Activated B cell treated with CpG ODN at 0.5 μM for 24 hours (primary cell): ENCODE results near the gene TMC8. TPM values are rescaled to one million over a fixed set of nuclear protein-coding genes. Genes with fewer than 3 reads are reported as not detected.

Experiments used
- ATAC-seq: fragments of 200-7000 bp; cut with Tn5 transposase; one replicate; pipeline ENCODE4 v1.10.0; 2021; ENCODE audit warnings: low read depth, mild to moderate bottlenecking, moderate library complexity
- CTCF ChIA-PET: fragments of 350-600 bp; sonication (Branson Sonifier 250); formaldehyde crosslinking; loops from one replicate; lab custom pipeline; 2021; ENCODE audit warnings: antibody characterized with exemption; lab: Charles Lee
- POLR2A ChIA-PET: fragments of 350-600 bp; sonication (Branson Sonifier 250); formaldehyde crosslinking; loops from one replicate; lab custom pipeline; 2021; ENCODE audit warnings: antibody characterized with exemption; lab: Charles Lee
- DNase-seq: peaks from one replicate; pipeline ENCODE4 v3.0.0; 2022
- H3K27ac Mint-ChIP-seq: one replicate; pipeline ENCODE4 v1.8.0; 2020; ENCODE audit warnings: mixed read lengths
- H3K27me3 Mint-ChIP-seq: one replicate; pipeline ENCODE4 v1.8.0; 2021; ENCODE audit warnings: mixed read lengths
- H3K36me3 Mint-ChIP-seq: one replicate; pipeline ENCODE4 v1.8.0; 2021; ENCODE audit warnings: low read depth, mixed read lengths
- H3K4me1 Mint-ChIP-seq: one replicate; pipeline ENCODE4 v1.8.0; 2021; ENCODE audit warnings: mixed read lengths
- H3K4me3 Mint-ChIP-seq: one replicate; pipeline ENCODE4 v1.8.0; 2020; ENCODE audit warnings: mild to moderate bottlenecking, mixed read lengths
- H3K9me3 Mint-ChIP-seq: one replicate; pipeline ENCODE4 v1.8.0; 2020; ENCODE audit warnings: mixed read lengths
- intact Hi-C: fragments of 100-400 bp; cut with micrococcal nuclease; formaldehyde crosslinking; loops from one replicate; pipeline ENCODE4 v1.15.1; 2024
- total RNA-seq: library from RNA; stranded (reverse); gene quantifications from 2 replicates; pipeline ENCODE4 v1.2.3, GENCODE V29; 2022
- TF ChIP-seq, protein P1 (sequence below): fragments of 200-600 bp; IDR thresholded peaks from one replicate; pipeline ENCODE4 v1.8.0; 2022; ENCODE audit warnings: antibody characterized with exemption, mild to moderate bottlenecking

The TMC8 gene
- total RNA-seq, 1 donor from 2014 or later: 181 TPM

- Mint-ChIP-seq H3K9me3 (no peaks in the 10 kb centered on the region), H3K4me1 (peaks cover 74% of the 10 kb centered on the region), H3K27me3 (no peaks in the 10 kb centered on the region), H3K4me3 (peak overlapping the region; percentile 89), H3K36me3 (peaks cover 36% of the 10 kb centered on the region), H3K27ac (peak overlapping the region; percentile 85)
- ATAC-seq: no peak
- CTCF ChIA-PET: interaction anchor here (1.2 to 15.7 kb wide), 5 partner anchors 10 to 168 kb away, joined by 3 to 220 read pairs (median 3); no protein-coding TSS in a partner anchor
- intact Hi-C loops: loop anchor here (1.0 to 10.0 kb wide), 2 partner anchors 40 to 683 kb away; partner anchors contain the start of gene SYNGR2
- TF ChIP-seq, protein P1, sequence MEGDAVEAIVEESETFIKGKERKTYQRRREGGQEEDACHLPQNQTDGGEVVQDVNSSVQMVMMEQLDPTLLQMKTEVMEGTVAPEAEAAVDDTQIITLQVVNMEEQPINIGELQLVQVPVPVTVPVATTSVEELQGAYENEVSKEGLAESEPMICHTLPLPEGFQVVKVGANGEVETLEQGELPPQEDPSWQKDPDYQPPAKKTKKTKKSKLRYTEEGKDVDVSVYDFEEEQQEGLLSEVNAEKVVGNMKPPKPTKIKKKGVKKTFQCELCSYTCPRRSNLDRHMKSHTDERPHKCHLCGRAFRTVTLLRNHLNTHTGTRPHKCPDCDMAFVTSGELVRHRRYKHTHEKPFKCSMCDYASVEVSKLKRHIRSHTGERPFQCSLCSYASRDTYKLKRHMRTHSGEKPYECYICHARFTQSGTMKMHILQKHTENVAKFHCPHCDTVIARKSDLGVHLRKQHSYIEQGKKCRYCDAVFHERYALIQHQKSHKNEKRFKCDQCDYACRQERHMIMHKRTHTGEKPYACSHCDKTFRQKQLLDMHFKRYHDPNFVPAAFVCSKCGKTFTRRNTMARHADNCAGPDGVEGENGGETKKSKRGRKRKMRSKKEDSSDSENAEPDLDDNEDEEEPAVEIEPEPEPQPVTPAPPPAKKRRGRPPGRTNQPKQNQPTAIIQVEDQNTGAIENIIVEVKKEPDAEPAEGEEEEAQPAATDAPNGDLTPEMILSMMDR: no peak
- POLR2A ChIA-PET: interaction anchor here (0.6 to 48.2 kb wide), 17 partner anchors 4 to 988 kb away, joined by 3 to 2404 read pairs (median 7); partner anchors contain the start of genes AFMID, C17orf99, SEC14L1 and SYNGR2
- no peak for DNase-seq
Observed at GRCh38 chr17:78127888-78128550, 2.6 kb upstream of the TMC8 start.

DNA sequence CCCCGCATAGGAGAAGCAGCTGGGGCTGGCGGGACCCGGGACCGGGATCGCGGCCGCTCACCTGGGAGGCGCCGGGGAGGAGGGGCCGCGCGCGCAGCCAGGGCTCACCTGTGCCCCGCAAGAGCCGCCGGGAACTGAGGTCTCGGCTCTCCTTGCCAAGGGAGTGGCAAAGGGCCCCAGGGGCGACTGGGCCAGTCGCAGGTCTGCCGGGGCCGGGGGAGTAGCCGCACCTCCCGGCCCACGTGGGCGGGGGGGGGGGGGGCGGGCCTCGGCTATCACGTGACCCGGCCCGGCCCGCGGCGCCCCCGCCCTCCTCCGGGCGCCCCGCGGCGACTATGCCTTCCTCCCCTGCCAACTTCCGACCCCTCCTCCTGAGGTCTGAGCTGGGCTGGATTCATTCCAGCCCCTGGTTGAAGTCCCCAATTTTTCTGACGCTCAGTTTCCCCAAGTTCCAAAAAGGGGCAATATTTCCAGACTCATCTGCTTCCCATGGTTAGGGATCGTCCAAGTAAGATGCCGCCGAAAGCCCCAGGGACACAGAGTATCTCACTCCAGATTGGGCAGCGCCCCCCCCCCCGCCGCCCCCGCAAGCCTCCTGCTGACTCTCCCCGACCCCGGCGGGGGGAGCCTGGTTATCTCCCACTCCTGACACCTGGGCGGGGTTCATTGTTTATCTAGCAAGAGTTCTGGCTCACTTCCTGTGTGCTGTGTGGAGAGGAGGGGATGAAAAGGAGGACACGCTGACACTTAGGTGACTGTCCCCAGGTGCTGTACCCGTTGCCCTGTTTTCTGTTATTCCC lies 1.8 kb upstream of the TMC8 start, which contains the start of gene TMC6:
Gene TMC6, minus strand, starts transcription at position 205 of the 800 bp plus-strand sequence. CDS start 1,923 bp downstream, outside the sequence.
- intact Hi-C loops: loop anchor here (10.0 kb wide), 1 partner anchor 684 kb away; no protein-coding TSS in a partner anchor
- Mint-ChIP-seq H3K36me3 (peaks cover 33% of the 10 kb centered on the region), H3K9me3 (no peaks in the 10 kb centered on the region), H3K27ac (peak within 1 kb of the TSS; percentile 93), H3K4me1 (peaks cover 74% of the 10 kb centered on the region), H3K4me3 (peak within 1 kb of the TSS; percentile 92), H3K27me3 (no peaks in the 10 kb centered on the region)
- CTCF ChIA-PET: interaction anchor here (1.2 to 15.7 kb wide), 4 partner anchors 10 to 168 kb away, joined by 3 to 220 read pairs (median 7); no protein-coding TSS in a partner anchor
- DNase-seq (peak; percentile 66), ATAC-seq (peak; percentile 17)
- TF ChIP-seq, protein P1: no peak
- POLR2A ChIA-PET: interaction anchor here (0.6 to 48.2 kb wide), 16 partner anchors 3 to 988 kb away, joined by 3 to 2404 read pairs (median 7); partner anchors contain the start of genes AFMID, C17orf99, SEC14L1 and SYNGR2

GRCh38 chr17:78129351-78130089 lies 1.1 kb upstream of the TMC8 start:
- H3K27ac Mint-ChIP-seq: peak overlapping the region; percentile 93
- H3K4me3 Mint-ChIP-seq: peak overlapping the region; percentile 92
- ATAC-seq (no peak), DNase-seq (peak; percentile 43)
- H3K27me3 Mint-ChIP-seq: no peaks in the 10 kb centered on the region
- intact Hi-C loops: loop anchor here (1.0 to 10.0 kb wide), 6 partner anchors 47 to 807 kb away; no protein-coding TSS in a partner anchor
- H3K9me3 Mint-ChIP-seq: no peaks in the 10 kb centered on the region
- H3K4me1 Mint-ChIP-seq: peaks cover 74% of the 10 kb centered on the region
- ChIA-PET POLR2A (interaction anchor here (0.6 to 48.2 kb wide), 13 partner anchors 2 to 1783 kb away, joined by 3 to 2404 read pairs (median 3); partner anchors contain the start of genes AFMID, C17orf99, SYNGR2 and TK1), CTCF (interaction anchor here (3.8 to 15.7 kb wide), 2 partner anchors 12 to 46 kb away, joined by 14 to 220 read pairs; no protein-coding TSS in a partner anchor)
- H3K36me3 Mint-ChIP-seq: peaks cover 34% of the 10 kb centered on the region
- TF ChIP-seq, protein P1: no peak

GRCh38 chr17:78130090-78130436 lies 508 bp upstream of the TMC8 start:
- H3K36me3 Mint-ChIP-seq: peaks cover 37% of the 10 kb centered on the region
- H3K9me3 Mint-ChIP-seq: no peaks in the 10 kb centered on the region
- no peak for ATAC-seq
- peaks cover 75% of the 10 kb centered on the region for H3K4me1 Mint-ChIP-seq
- DNase-seq: no peak
- no peaks in the 10 kb centered on the region for H3K27me3 Mint-ChIP-seq
- peak overlapping the region; percentile 93 for H3K27ac Mint-ChIP-seq
- peak overlapping the region; percentile 92 for H3K4me3 Mint-ChIP-seq
- POLR2A ChIA-PET: interaction anchor here (0.6 to 48.2 kb wide), 14 partner anchors 2 to 1867 kb away, joined by 3 to 2404 read pairs (median 3); partner anchors contain the start of genes AFMID, C17orf99, SYNGR2 and TK1
- TF ChIP-seq, protein P1: no peak
- intact Hi-C loops: loop anchor here (1.0 to 5.0 kb wide), 5 partner anchors 46 to 808 kb away; no protein-coding TSS in a partner anchor
- CTCF ChIA-PET: interaction anchor here (3.8 to 15.7 kb wide), 2 partner anchors 12 to 45 kb away, joined by 14 to 220 read pairs; no protein-coding TSS in a partner anchor
